Body of pancreas (tissue), 4 donors: Measurements from ENCODE around the gene HS6ST3. TPM values are rescaled to one million over a fixed set of nuclear protein-coding genes. Genes with fewer than 3 reads are reported as not detected.

Experiments
- ATAC-seq: fragments of 150-250 bp; one replicate; pipeline ENCODE4 v1.9.1; 2016
- DNase-seq, 4 donors: peaks; one replicate each; pipeline ENCODE4 v3.0.0-alpha.2; 2019
- H3K27ac ChIP-seq, 4 donors: fragments of 200-600 bp; sonication (generic); 1 replicate in 3 of 4; 2 replicates in 1 of 4; pipeline versions ENCODE4 v1.5.1 to v1.6.1; 2016 to 2019; ENCODE audit warnings: mild to moderate bottlenecking in 1 of 4, mixed read lengths in 1 of 4, moderate library complexity in 1 of 4
- H3K27me3 ChIP-seq, 2 donors: fragments of 200-600 bp; sonication (generic); one replicate each; pipeline ENCODE4 v1.6.0; 2016; ENCODE audit warnings: mild to moderate bottlenecking in 1 of 2
- H3K36me3 ChIP-seq, 2 donors: fragments of 200-600 bp; sonication (generic); replicated peaks in 1 of 2; 2 replicates each; pipeline ENCODE4 v1.5.1; 2016; ENCODE audit warnings: low read depth in 2 of 2; ENCODE audit not compliant: insufficient read depth in 1 of 2
- H3K4me1 ChIP-seq: fragments of 200-600 bp; sonication (generic); one replicate; pipeline ENCODE4 v1.6.0; 2016
- H3K4me3 ChIP-seq, 2 donors: fragments of 200-600 bp; sonication (generic); 1 replicate in 1 of 2; 2 replicates in 1 of 2; pipeline ENCODE4 v1.5.1; 2016 to 2019
- H3K9me3 ChIP-seq, 3 donors: fragments of 200-600 bp; sonication (generic); 1 replicate in 2 of 3; 2 replicates in 1 of 3; pipeline ENCODE4 v1.5.1; 2016
- CTCF ChIP-seq, 7 experiments: fragments of 450-650 bp in 4 of 7; fragments of 200-600 bp in 3 of 7; sonication (generic) in 3 of 7; IDR thresholded peaks; one replicate each; pipeline ENCODE4 v1.5.1; 2016 to 2019; ENCODE audit warnings: antibody characterized with exemption in 7 of 7
- POLR2A ChIP-seq, 3 donors: fragments of 450-650 bp; IDR thresholded peaks; one replicate each; pipeline ENCODE4 v1.6.1; 2016; ENCODE audit warnings: antibody characterized with exemption in 3 of 3, mild to moderate bottlenecking in 2 of 3
- WGBS, 2 donors: methylation state at CpG; one replicate each; pipeline ENCODE4 v1.1.5; 2017; 5-methylcytosine and 5-hydroxymethylcytosine counted together
- intact Hi-C: fragments of 100-400 bp; cut with DNase I; formaldehyde crosslinking; loops from one replicate; pipeline ENCODE4 v1.15.1; 2023
- total RNA-seq, 2 donors: library from RNA; depleted of rRNA; stranded (reverse); fragments of >200 nt; gene quantifications; one replicate each; pipeline ENCODE4 v1.1.0, GENCODE V29; 2016

The HS6ST3 gene
- total RNA-seq, 2 donors from 2014 or later = 1.3 to 2.3 TPM

- intact Hi-C loops = no loop called here
- Histone ChIP-seq H3K27ac (no peak overlapping the region), H3K9me3 (no peaks in the 10 kb centered on the region), H3K4me3 (no peak overlapping the region), H3K36me3 (no peaks in the 10 kb centered on the region), H3K27me3 (no peaks in the 10 kb centered on the region), H3K4me1 (peaks cover 6% of the 10 kb centered on the region)
- no peak for DNase-seq
- WGBS, 2 donors = 10 to 13% methylated on average over 1 of the region's 1 CpG
- TF ChIP-seq CTCF (IDR thresholded peaks at IDR 0.05) = no peak
- TF ChIP-seq POLR2A (IDR thresholded peaks at IDR 0.05) = no peak
- ATAC-seq = no peak
These were observed 595.0 kb downstream of the HS6ST3 start for GRCh38 chr13:96684907-96685306.

- TF ChIP-seq CTCF (IDR thresholded peaks at IDR 0.05) = no peak
- no peak overlapping the region for H3K4me3 ChIP-seq
- no peaks in the 10 kb centered on the region for H3K27me3 ChIP-seq
- no peaks in the 10 kb centered on the region for H3K9me3 ChIP-seq
- no peaks in the 10 kb centered on the region for H3K36me3 ChIP-seq
- peaks cover 6% of the 10 kb centered on the region for H3K4me1 ChIP-seq
- ATAC-seq (no peak), DNase-seq (no peak)
- intact Hi-C loops = no loop called here
- no peak overlapping the region for H3K27ac ChIP-seq
- 21 to 26% methylated on average over 2 of the region's 2 CpGs for WGBS, 2 donors
These were observed 596.4 kb downstream of the HS6ST3 start for GRCh38 chr13:96686286-96686685.

GRCh38 chr13:96687191-96687590 is 597.3 kb downstream of the HS6ST3 start:
- DNase-seq (no peak), ATAC-seq (no peak)
- no peaks in the 10 kb centered on the region for H3K27me3 ChIP-seq
- H3K36me3 ChIP-seq = no peaks in the 10 kb centered on the region
- H3K9me3 ChIP-seq = no peaks in the 10 kb centered on the region
- TF ChIP-seq CTCF (IDR thresholded peaks at IDR 0.05) (no peak), POLR2A (IDR thresholded peaks at IDR 0.05) (no peak)
- H3K4me1 ChIP-seq = peaks cover 6% of the 10 kb centered on the region
- 90 to 95% methylated on average over 3 of the region's 3 CpGs for WGBS, 2 donors
- no peak overlapping the region for H3K27ac ChIP-seq
- intact Hi-C loops = no loop called here
- no peak overlapping the region for H3K4me3 ChIP-seq

GRCh38 chr13:96690998-96691397 is 601.1 kb downstream of the HS6ST3 start:
- no peaks in the 10 kb centered on the region for H3K36me3 ChIP-seq
- no peak for ATAC-seq
- intact Hi-C loops = no loop called here
- no peaks in the 10 kb centered on the region for H3K4me1 ChIP-seq
- no peak for TF ChIP-seq CTCF (IDR thresholded peaks at IDR 0.05)
- TF ChIP-seq POLR2A (IDR thresholded peaks at IDR 0.05) = no peak
- H3K27ac ChIP-seq = no peak overlapping the region
- no peak overlapping the region for H3K4me3 ChIP-seq
- H3K9me3 ChIP-seq = no peaks in the 10 kb centered on the region
- H3K27me3 ChIP-seq = no peaks in the 10 kb centered on the region
- no peak for DNase-seq

- Histone ChIP-seq H3K9me3 (no peaks in the 10 kb centered on the region), H3K36me3 (no peaks in the 10 kb centered on the region), H3K27ac (no peak overlapping the region), H3K27me3 (no peaks in the 10 kb centered on the region), H3K4me3 (no peak overlapping the region), H3K4me1 (no peaks in the 10 kb centered on the region)
- no peak for TF ChIP-seq POLR2A (IDR thresholded peaks at IDR 0.05)
- TF ChIP-seq CTCF (IDR thresholded peaks at IDR 0.05) = no peak
- 71 to 72% methylated on average over 6 of the region's 6 CpGs for WGBS, 2 donors
- intact Hi-C loops = no loop called here
- no peak for ATAC-seq
- DNase-seq = no peak
These were observed 606.5 kb downstream of the HS6ST3 start for GRCh38 chr13:96696389-96696900.
